ENCODE measurements around the gene STON2. TPM values are rescaled to one million over a fixed set of nuclear protein-coding genes. Genes with fewer than 3 reads are reported as not detected.

Gene STON2
- total RNA-seq, 1 donor, result 25.9 TPM

- Histone ChIP-seq H3K4me1 (ENCODE audit: insufficient read depth, low read length) (no peaks in the 10 kb centered on the region), H3K4me3 (ENCODE audit: low read length) (no peak overlapping the region), H3K9me3 (ENCODE audit: low read depth, low read length) (no peaks in the 10 kb centered on the region), H3K27me3 (ENCODE audit: insufficient read depth, low read length) (no peaks in the 10 kb centered on the region)
These were observed 59.9 kb downstream of the STON2 start for GRCh38 chr14:81340201-81340600.

GRCh38 chr14:81337073-81337472 is 63.1 kb downstream of the STON2 start:
- H3K4me1 ChIP-seq (ENCODE audit: insufficient read depth, low read length), result no peaks in the 10 kb centered on the region
- H3K9me3 ChIP-seq (ENCODE audit: low read depth, low read length), result no peaks in the 10 kb centered on the region
- H3K27me3 ChIP-seq (ENCODE audit: insufficient read depth, low read length), result no peaks in the 10 kb centered on the region
- H3K4me3 ChIP-seq (ENCODE audit: low read length), result no peak overlapping the region

- Histone ChIP-seq H3K27me3 (ENCODE audit: insufficient read depth, low read length) (no peaks in the 10 kb centered on the region), H3K4me1 (ENCODE audit: insufficient read depth, low read length) (no peaks in the 10 kb centered on the region), H3K9me3 (ENCODE audit: low read depth, low read length) (no peaks in the 10 kb centered on the region), H3K4me3 (ENCODE audit: low read length) (no peak overlapping the region)
These were observed 64.1 kb downstream of the STON2 start for GRCh38 chr14:81336009-81336408.

- H3K9me3 ChIP-seq (ENCODE audit: low read depth, low read length), result no peaks in the 10 kb centered on the region
- H3K27me3 ChIP-seq (ENCODE audit: insufficient read depth, low read length), result no peaks in the 10 kb centered on the region
- H3K4me3 ChIP-seq (ENCODE audit: low read length), result no peak overlapping the region
- H3K4me1 ChIP-seq (ENCODE audit: insufficient read depth, low read length), result no peaks in the 10 kb centered on the region
These were observed 67.4 kb downstream of the STON2 start for GRCh38 chr14:81332725-81333124.

GRCh38 chr14:81331229-81332021 is 68.7 kb downstream of the STON2 start:
- Histone ChIP-seq H3K4me3 (ENCODE audit: low read length) (no peak overlapping the region), H3K27me3 (ENCODE audit: insufficient read depth, low read length) (no peaks in the 10 kb centered on the region), H3K9me3 (ENCODE audit: low read depth, low read length) (no peaks in the 10 kb centered on the region), H3K4me1 (ENCODE audit: insufficient read depth, low read length) (no peaks in the 10 kb centered on the region)

- Histone ChIP-seq H3K9me3 (ENCODE audit: low read depth, low read length) (no peaks in the 10 kb centered on the region), H3K4me3 (ENCODE audit: low read length) (no peak overlapping the region), H3K27me3 (ENCODE audit: insufficient read depth, low read length) (no peaks in the 10 kb centered on the region), H3K4me1 (ENCODE audit: insufficient read depth, low read length) (no peaks in the 10 kb centered on the region)
These were observed 69.5 kb downstream of the STON2 start for GRCh38 chr14:81330619-81331122.

- no peaks in the 10 kb centered on the region for H3K4me1 ChIP-seq (ENCODE audit: insufficient read depth, low read length)
- H3K27me3 ChIP-seq (ENCODE audit: insufficient read depth, low read length), result no peaks in the 10 kb centered on the region
- H3K4me3 ChIP-seq (ENCODE audit: low read length), result no peak overlapping the region
- no peaks in the 10 kb centered on the region for H3K9me3 ChIP-seq (ENCODE audit: low read depth, low read length)
These were observed 70.3 kb downstream of the STON2 start for GRCh38 chr14:81329640-81330381.

GRCh38 chr14:81326451-81326850 is 73.7 kb downstream of the STON2 start:
- Histone ChIP-seq H3K4me1 (ENCODE audit: insufficient read depth, low read length) (no peaks in the 10 kb centered on the region), H3K9me3 (ENCODE audit: low read depth, low read length) (no peaks in the 10 kb centered on the region), H3K4me3 (ENCODE audit: low read length) (no peak overlapping the region), H3K27me3 (ENCODE audit: insufficient read depth, low read length) (no peaks in the 10 kb centered on the region)

GRCh38 chr14:81324011-81324410 is 76.1 kb downstream of the STON2 start:
- Histone ChIP-seq H3K9me3 (ENCODE audit: low read depth, low read length) (no peaks in the 10 kb centered on the region), H3K4me3 (ENCODE audit: low read length) (no peak overlapping the region), H3K27me3 (ENCODE audit: insufficient read depth, low read length) (no peaks in the 10 kb centered on the region), H3K4me1 (ENCODE audit: insufficient read depth, low read length) (no peaks in the 10 kb centered on the region)

GRCh38 chr14:81323093-81323492 is 77.0 kb downstream of the STON2 start:
- Histone ChIP-seq H3K4me1 (ENCODE audit: insufficient read depth, low read length) (no peaks in the 10 kb centered on the region), H3K4me3 (ENCODE audit: low read length) (no peak overlapping the region), H3K9me3 (ENCODE audit: low read depth, low read length) (no peaks in the 10 kb centered on the region), H3K27me3 (ENCODE audit: insufficient read depth, low read length) (no peaks in the 10 kb centered on the region)

- no peak overlapping the region for H3K4me3 ChIP-seq (ENCODE audit: low read length)
- no peaks in the 10 kb centered on the region for H3K9me3 ChIP-seq (ENCODE audit: low read depth, low read length)
- no peaks in the 10 kb centered on the region for H3K27me3 ChIP-seq (ENCODE audit: insufficient read depth, low read length)
- no peaks in the 10 kb centered on the region for H3K4me1 ChIP-seq (ENCODE audit: insufficient read depth, low read length)
These were observed 80.2 kb downstream of the STON2 start for GRCh38 chr14:81319946-81320345.

- Histone ChIP-seq H3K9me3 (ENCODE audit: low read depth, low read length) (no peaks in the 10 kb centered on the region), H3K4me3 (ENCODE audit: low read length) (no peak overlapping the region), H3K27me3 (ENCODE audit: insufficient read depth, low read length) (no peaks in the 10 kb centered on the region), H3K4me1 (ENCODE audit: insufficient read depth, low read length) (no peaks in the 10 kb centered on the region)
These were observed 80.8 kb downstream of the STON2 start for GRCh38 chr14:81319314-81319713.

- H3K4me1 ChIP-seq (ENCODE audit: insufficient read depth, low read length), result peaks cover 14% of the 10 kb centered on the region
- H3K4me3 ChIP-seq (ENCODE audit: low read length), result no peak overlapping the region
- H3K27me3 ChIP-seq (ENCODE audit: insufficient read depth, low read length), result no peaks in the 10 kb centered on the region
- no peaks in the 10 kb centered on the region for H3K9me3 ChIP-seq (ENCODE audit: low read depth, low read length)
These were observed 84.8 kb downstream of the STON2 start for GRCh38 chr14:81315341-81315740.

- no peaks in the 10 kb centered on the region for H3K9me3 ChIP-seq (ENCODE audit: low read depth, low read length)
- peaks cover under 1% of the 10 kb centered on the region for H3K27me3 ChIP-seq (ENCODE audit: insufficient read depth, low read length)
- H3K4me3 ChIP-seq (ENCODE audit: low read length), result no peak overlapping the region
- H3K4me1 ChIP-seq (ENCODE audit: insufficient read depth, low read length), result peaks cover 14% of the 10 kb centered on the region
These were observed 85.5 kb downstream of the STON2 start for GRCh38 chr14:81314443-81315175.

Data from mononuclear cell (primary cell).